Gastrocnemius medialis (tissue), 4 donors: ENCODE measurements around the gene IL12RB2. TPM values are rescaled to one million over a fixed set of nuclear protein-coding genes. Genes with fewer than 3 reads are reported as not detected.
"Not testable (repeated sequence)": the region's sequence is repeated elsewhere in the genome, so short reads cannot be mapped to it uniquely, and the experiment has no call there.

Source experiments
- ATAC-seq, 2 donors: fragments of 150-250 bp; one replicate each; pipeline ENCODE4 v1.9.1; 2016
- DNase-seq, 2 donors: peaks; one replicate each; pipeline ENCODE4 v3.0.0-alpha.2; 2019
- H3K27ac ChIP-seq, 4 donors: fragments of 200-600 bp; sonication (generic); 1 replicate in 1 of 4; 2 replicates in 3 of 4; pipeline ENCODE4 v1.5.1; 2016 to 2018; ENCODE audit warnings: mild to moderate bottlenecking in 2 of 4, moderate library complexity in 1 of 4
- H3K27me3 ChIP-seq, 3 donors: fragments of 200-600 bp; sonication (generic) in 2 of 3; 1 replicate in 1 of 3; 2 replicates in 2 of 3; pipeline versions ENCODE4 v1.5.1 to v1.6.0; 2016 to 2019; ENCODE audit warnings: mild to moderate bottlenecking in 1 of 3, moderate library complexity in 1 of 3
- H3K36me3 ChIP-seq, 2 donors: fragments of 200-600 bp; sonication (generic) in 1 of 2; one replicate each; pipeline ENCODE4 v1.5.1; 2017 to 2018
- H3K4me1 ChIP-seq, 2 donors: fragments of 200-600 bp; sonication (generic) in 1 of 2; one replicate each; pipeline ENCODE4 v1.5.1; 2016 to 2017; ENCODE audit warnings: mild to moderate bottlenecking in 2 of 2
- H3K4me3 ChIP-seq, 4 donors: fragments of 200-600 bp; sonication (generic) in 3 of 4; 1 replicate in 1 of 4; 2 replicates in 3 of 4; pipeline ENCODE4 v1.5.1; 2016 to 2019; ENCODE audit warnings: mild to moderate bottlenecking in 2 of 4
- H3K9me3 ChIP-seq, 3 donors: fragments of 200-600 bp; sonication (generic) in 2 of 3; 1 replicate in 1 of 3; 2 replicates in 2 of 3; pipeline ENCODE4 v1.5.1; 2016 to 2019
- CTCF ChIP-seq, 5 experiments: fragments of 450-650 bp in 3 of 5; fragments of 200-600 bp in 2 of 5; sonication (generic) in 2 of 5; IDR thresholded peaks in 4 of 5; conservative IDR thresholded peaks in 1 of 5; 1 replicate in 4 of 5; 2 replicates in 1 of 5; pipeline ENCODE4 v1.5.1; 2016 to 2019; ENCODE audit warnings: antibody characterized with exemption in 5 of 5, mild to moderate bottlenecking in 3 of 5, moderate library complexity in 3 of 5
- POLR2A ChIP-seq, 2 donors: fragments of 450-650 bp; IDR thresholded peaks; one replicate each; pipeline ENCODE4 v1.6.1; 2017; ENCODE audit warnings: antibody characterized with exemption in 2 of 2, mild to moderate bottlenecking in 2 of 2, moderate library complexity in 2 of 2
- in situ Hi-C, 4 donors: fragments of 200-750 bp; cut with MboI; loops; one replicate each; pipeline versions ENCODE4 v1.15.0 to v1.8.0; 2017; ENCODE audit warnings: low sequenced_read_pairs in 4 of 4
- intact Hi-C: fragments of 100-400 bp; cut with DNase I; formaldehyde crosslinking; loops from one replicate; pipeline ENCODE4 v1.15.1; 2023; ENCODE audit warnings: low total_unique reads
- total RNA-seq, 4 donors: library from RNA; depleted of rRNA; stranded (reverse); fragments of >200 nt; gene quantifications; one replicate each; pipeline versions ENCODE4 v1.1.0 to v1.2.3, GENCODE V29; 2016

The IL12RB2 gene
- total RNA-seq, 4 donors from 2014 or later = 3.2 to 14.0 (median 9.2) TPM

DNA sequence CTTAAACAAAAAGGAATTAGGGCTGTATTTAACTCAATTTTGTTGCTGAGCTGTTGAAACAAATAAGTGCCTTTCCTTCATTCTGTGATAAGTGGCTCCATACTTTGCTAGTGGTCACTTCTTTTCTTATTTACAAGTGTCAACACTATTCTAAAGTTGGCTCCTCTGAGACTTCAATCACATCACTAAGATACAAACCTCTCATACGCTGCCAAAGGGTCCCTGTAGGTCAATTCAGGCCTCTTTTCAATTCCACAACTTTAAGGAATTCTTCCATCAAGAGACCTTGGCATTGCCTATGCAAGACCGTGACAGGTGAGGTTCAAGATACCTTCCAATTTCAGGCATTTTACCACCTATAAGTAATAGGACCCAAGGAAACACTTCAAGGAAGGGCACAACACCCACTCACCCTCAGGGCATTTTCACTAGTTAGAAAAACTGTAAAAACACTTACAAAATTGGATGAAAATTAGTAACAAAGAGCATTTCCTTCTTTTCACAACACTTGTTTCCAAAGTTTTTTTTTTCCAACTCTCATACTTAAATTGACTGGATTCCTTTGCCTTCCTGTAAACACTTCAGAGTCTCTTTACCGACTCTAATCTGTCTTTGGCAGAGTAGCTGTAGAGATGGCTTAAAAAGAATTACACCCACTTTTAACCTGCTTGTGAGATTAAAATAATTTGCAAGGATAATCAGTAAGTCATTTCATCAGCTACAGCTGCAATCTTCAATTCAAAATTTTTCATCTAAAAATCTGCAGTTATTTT, 98.0 kb downstream of the IL12RB2 start:
- no peak for ATAC-seq

GRCh38 chr1:67407498-67407897, 99.8 kb downstream of the IL12RB2 start:
- no peak for ATAC-seq

More for the DNA sequence above, 98.0 kb downstream of the IL12RB2 start:
- in situ Hi-C loops (no loop called here), intact Hi-C loops (no loop called here)
- peaks cover 0 to 19% of the 10 kb centered on the region in 2 donors for H3K36me3 ChIP-seq
- no peak for TF ChIP-seq POLR2A (IDR thresholded peaks at IDR 0.05)
- no peak for TF ChIP-seq CTCF (IDR thresholded peaks at IDR 0.05 in 4 of 5, conservative IDR thresholded peaks at IDR 0.05 in 1 of 5)
- no peaks in the 10 kb centered on the region for H3K27me3 ChIP-seq
- DNase-seq = no peak
- peaks cover 16 to 20% of the 10 kb centered on the region in 2 donors for H3K4me1 ChIP-seq
- H3K27ac ChIP-seq = peak overlapping the region; percentile 55 to 76 (median 70)
- H3K9me3 ChIP-seq = no peaks in the 10 kb centered on the region
- H3K4me3 ChIP-seq = no peak overlapping the region

GRCh38 chr1:67408148-67408547, 100.5 kb downstream of the IL12RB2 start:
- TF ChIP-seq CTCF (IDR thresholded peaks at IDR 0.05 in 4 of 5, conservative IDR thresholded peaks at IDR 0.05 in 1 of 5) (no peak), POLR2A (IDR thresholded peaks at IDR 0.05) (no peak)
- H3K27me3 ChIP-seq = no peaks in the 10 kb centered on the region
- no peak for DNase-seq
- intact Hi-C loops = no loop called here
- H3K4me3 ChIP-seq = no peak overlapping the region
- H3K36me3 ChIP-seq = peaks cover 0 to 43% of the 10 kb centered on the region in 2 donors
- peak overlapping the region; percentile 32 to 76 (median 60) for H3K27ac ChIP-seq
- peaks cover 16 to 20% of the 10 kb centered on the region in 2 donors for H3K4me1 ChIP-seq
- no peak for ATAC-seq
- no peaks in the 10 kb centered on the region for H3K9me3 ChIP-seq
- in situ Hi-C loops = no loop called here

More at GRCh38 chr1:67407498-67407897, 99.8 kb downstream of the IL12RB2 start:
- Histone ChIP-seq H3K9me3 (no peaks in the 10 kb centered on the region), H3K27ac (peak overlapping the region; percentile 32 to 76 (median 60)), H3K36me3 (peaks cover 0 to 37% of the 10 kb centered on the region in 2 donors), H3K4me3 (no peak overlapping the region), H3K4me1 (peaks cover 16 to 20% of the 10 kb centered on the region in 2 donors), H3K27me3 (no peaks in the 10 kb centered on the region)
- in situ Hi-C loops (no loop called here), intact Hi-C loops (no loop called here)
- TF ChIP-seq CTCF (IDR thresholded peaks at IDR 0.05 in 4 of 5, conservative IDR thresholded peaks at IDR 0.05 in 1 of 5) (no peak), POLR2A (IDR thresholded peaks at IDR 0.05) (no peak)
- no peak for DNase-seq

GRCh38 chr1:67413101-67413500, 105.4 kb downstream of the IL12RB2 start:
- H3K9me3 ChIP-seq, DNase-seq, H3K4me3 ChIP-seq, in situ Hi-C loops, intact Hi-C loops, ATAC-seq, H3K27me3 ChIP-seq: not testable (repeated sequence)
- peak overlapping the region; percentile 44 to 61 (median 48) for H3K27ac ChIP-seq
- H3K4me1 ChIP-seq = peaks cover 18 to 21% of the 10 kb centered on the region in 2 donors
- H3K36me3 ChIP-seq = peaks cover 0 to 78% of the 10 kb centered on the region in 2 donors

- DNase-seq = no peak
- in situ Hi-C loops = no loop called here
- Histone ChIP-seq H3K4me3 (no peak overlapping the region), H3K36me3 (peaks cover 0 to 91% of the 10 kb centered on the region in 2 donors), H3K27ac (peak overlapping the region; percentile 44 to 61 (median 48)), H3K27me3 (no peaks in the 10 kb centered on the region), H3K9me3 (no peaks in the 10 kb centered on the region), H3K4me1 (peaks cover 27 to 31% of the 10 kb centered on the region in 2 donors)
- TF ChIP-seq CTCF (IDR thresholded peaks at IDR 0.05 in 4 of 5, conservative IDR thresholded peaks at IDR 0.05 in 1 of 5) = no peak
- no peak for TF ChIP-seq POLR2A (IDR thresholded peaks at IDR 0.05)
- ATAC-seq = no peak
- intact Hi-C loops = no loop called here
These were observed 106.9 kb downstream of the IL12RB2 start for GRCh38 chr1:67414574-67414973.
